ENCODE data around the gene TMEM239.

DNA sequence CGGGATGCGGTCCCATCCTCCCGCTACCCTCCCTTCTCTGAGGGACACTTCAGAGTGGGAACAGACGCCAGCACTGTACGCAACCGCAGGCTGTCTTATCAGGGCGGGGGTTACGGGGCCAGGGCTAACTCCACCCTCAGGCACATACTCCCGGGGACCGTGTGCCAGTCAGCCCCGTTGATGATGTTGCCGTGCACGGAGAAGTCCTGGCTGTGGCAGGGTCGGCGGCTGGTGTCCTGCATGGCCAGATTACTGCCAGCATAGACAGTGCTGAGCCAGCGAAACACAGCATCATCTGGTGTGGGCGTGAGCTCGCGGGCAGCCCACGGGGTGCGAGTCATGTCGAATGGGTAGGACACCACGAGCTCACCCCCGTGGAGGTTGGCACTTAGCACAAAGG is 20.7 kb upstream of the TMEM239 start:
- TF ChIP-seq, protein P1, sequence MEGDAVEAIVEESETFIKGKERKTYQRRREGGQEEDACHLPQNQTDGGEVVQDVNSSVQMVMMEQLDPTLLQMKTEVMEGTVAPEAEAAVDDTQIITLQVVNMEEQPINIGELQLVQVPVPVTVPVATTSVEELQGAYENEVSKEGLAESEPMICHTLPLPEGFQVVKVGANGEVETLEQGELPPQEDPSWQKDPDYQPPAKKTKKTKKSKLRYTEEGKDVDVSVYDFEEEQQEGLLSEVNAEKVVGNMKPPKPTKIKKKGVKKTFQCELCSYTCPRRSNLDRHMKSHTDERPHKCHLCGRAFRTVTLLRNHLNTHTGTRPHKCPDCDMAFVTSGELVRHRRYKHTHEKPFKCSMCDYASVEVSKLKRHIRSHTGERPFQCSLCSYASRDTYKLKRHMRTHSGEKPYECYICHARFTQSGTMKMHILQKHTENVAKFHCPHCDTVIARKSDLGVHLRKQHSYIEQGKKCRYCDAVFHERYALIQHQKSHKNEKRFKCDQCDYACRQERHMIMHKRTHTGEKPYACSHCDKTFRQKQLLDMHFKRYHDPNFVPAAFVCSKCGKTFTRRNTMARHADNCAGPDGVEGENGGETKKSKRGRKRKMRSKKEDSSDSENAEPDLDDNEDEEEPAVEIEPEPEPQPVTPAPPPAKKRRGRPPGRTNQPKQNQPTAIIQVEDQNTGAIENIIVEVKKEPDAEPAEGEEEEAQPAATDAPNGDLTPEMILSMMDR (IDR thresholded peaks at IDR 0.05), result no peak
- TF ChIP-seq ZFX (IDR thresholded peaks at IDR 0.05; ENCODE audit: borderline replicate concordance), result no peak

Measured in 22Rv1 (cell line).